ENCODE data around the gene AFG1L.

GRCh38 chr6:108268845-108269244 is 26.0 kb upstream of the AFG1L start:
- TF ChIP-seq CTCF (conservative IDR thresholded peaks at IDR 0.05) (no peak), ZFX (IDR thresholded peaks at IDR 0.05) (no peak)

All from C4-2B (cell line).